MV-4-11 (cell line): Measurements from ENCODE around the gene CHL1.

Experiments
- DNase-seq: peaks from one replicate; lab custom pipeline; 2025; lab: John Stamatoyannopoulos, UW

Gene CHL1

DNA sequence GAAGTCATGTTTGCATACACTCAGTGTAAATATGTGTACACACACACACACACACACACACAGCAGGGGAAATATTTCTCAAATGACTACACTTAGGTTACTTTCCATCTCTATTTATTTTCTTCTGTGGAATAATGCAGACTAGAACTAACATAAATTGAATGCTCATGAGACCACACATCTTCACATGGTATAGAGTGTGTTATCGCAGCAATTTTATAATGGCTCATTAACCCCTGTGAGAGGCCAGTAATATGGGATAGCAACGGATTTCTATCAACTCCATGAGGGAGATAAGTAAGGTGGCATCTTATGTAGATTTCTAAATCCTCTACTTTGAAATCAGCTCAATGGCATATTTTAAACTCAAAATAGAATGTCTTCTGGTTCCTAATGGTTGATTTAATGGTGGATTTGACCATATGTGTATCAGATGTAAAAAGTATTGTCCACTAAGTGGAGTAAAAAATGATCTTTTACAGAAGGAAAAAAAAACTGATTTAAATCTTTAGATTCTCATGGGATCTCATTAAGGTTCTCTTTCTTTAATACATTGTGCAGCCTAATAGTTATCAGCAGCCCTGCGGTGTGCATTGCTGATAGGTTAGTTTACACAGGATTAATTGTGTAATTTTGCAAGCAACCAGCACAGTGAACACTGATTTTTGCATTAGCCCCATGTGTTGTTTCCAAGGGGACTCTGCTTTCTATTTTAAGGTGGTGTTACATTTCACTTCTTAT lies 32.0 kb downstream of the CHL1 start:
- no peak for DNase-seq

GRCh38 chr3:229183-229661 lies 32.7 kb downstream of the CHL1 start:
- no peak for DNase-seq

DNA sequence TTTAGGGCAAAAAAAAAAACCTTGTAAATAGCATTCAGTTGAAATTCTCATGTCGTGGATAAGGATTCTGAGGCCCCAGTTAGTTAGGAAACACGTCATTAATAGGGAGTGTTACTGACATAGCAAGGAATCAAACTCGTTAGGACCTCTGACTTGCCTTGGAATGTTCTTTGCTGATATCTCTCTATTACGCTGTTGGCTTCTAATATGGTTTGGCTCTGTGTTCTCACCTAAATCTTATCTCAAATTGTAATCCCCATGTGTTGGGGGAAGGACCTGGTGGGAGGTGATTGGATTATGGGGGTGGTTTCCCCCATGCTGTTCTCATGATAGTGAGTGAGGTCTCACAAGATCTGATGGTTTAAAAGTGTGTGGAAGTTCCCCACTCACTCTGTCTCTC lies 40.3 kb downstream of the CHL1 start:
- no peak for DNase-seq

- no peak for DNase-seq
Observed at GRCh38 chr3:242602-243355, 46.2 kb downstream of the CHL1 start.

DNA sequence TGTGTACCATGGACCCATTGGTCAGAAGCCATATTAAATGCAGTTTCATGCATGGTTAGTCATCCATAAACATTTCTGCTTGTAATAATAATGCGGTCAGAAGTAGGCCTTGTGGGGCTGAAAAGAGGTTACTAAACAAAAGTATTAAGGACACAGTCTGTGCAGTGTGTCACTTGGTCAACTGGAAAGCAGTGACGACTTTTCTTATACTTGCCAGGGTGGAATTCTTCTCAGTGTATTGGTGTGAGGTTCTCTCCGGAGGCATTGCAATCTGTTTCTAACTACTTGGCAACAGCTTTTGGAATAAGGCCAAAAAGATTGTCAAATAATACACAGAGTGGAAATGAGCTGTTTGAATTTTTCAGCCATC lies 46.8 kb downstream of the CHL1 start:
- DNase-seq: no peak

GRCh38 chr3:244041-244440 lies 47.5 kb downstream of the CHL1 start:
- no peak for DNase-seq

DNA sequence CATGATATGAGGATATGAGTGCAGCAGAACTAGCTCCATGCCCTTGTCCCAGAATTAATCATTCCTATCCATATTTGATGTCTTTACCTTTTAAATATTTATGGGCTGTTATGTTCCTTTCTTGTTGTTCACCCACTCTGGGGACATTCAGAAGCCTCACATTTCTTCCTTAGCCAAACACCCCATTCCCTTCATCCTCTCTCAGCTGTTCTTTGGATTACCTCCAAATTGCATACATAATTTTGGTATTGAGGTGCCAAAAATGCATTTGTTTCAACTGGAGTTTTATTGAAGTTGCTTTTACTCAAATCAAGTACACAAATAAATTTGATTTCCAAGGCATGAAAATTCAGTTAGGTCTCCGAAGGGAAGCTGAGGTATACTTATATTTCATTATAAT lies 51.4 kb downstream of the CHL1 start:
- DNase-seq: no peak

- DNase-seq: no peak
Observed at GRCh38 chr3:248864-249520, 52.4 kb downstream of the CHL1 start.

DNA sequence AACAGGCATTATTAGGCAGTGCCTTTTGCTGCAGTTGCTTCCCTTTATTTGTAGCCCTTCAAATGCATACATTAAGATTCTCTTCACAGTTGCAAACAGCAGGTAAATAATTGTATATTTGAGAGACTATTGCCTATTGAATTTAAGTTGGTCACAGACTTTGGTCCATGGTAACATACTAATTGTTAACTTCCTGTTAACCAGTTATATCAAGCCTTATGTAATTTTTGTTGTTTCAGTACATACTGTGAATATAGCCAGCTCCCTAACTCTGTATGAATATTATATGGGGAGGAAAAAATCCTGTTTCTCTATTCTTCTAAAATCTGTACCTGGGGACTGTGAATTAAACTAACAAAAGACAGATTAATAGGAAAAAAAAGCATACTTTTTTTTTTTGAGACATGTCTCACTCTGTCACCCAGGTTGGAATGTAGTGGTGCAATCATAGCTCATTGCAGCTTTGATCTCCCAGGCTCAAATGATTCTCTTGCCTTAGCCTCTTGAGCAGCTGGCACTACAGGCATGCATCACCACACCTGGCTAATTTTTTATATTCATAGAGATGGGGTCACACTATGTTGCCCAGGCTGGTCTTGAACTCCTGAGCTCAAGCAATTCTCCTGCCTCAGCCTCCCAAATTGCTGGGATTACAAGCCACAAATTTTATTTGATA lies 53.2 kb downstream of the CHL1 start:
- DNase-seq: no peak

DNA sequence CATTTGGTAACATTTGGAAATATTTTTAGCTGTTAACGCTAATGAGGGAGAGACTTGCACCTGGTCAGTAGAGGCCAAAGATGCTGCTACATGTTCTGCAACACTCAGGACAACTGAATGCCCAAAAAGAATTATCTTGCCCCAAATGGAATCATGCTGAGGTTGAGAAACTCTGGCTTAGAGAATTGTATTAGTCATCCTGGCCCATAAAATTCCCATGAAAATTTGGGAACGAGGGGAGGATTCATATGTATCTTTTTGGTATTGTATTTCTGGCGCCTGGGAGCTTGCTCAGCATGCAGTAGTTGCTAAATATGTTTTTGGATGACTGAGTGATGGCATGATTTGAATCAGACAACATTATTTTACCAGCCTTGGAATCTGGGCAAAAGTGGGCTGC lies 59.9 kb downstream of the CHL1 start:
- DNase-seq: no peak

DNA sequence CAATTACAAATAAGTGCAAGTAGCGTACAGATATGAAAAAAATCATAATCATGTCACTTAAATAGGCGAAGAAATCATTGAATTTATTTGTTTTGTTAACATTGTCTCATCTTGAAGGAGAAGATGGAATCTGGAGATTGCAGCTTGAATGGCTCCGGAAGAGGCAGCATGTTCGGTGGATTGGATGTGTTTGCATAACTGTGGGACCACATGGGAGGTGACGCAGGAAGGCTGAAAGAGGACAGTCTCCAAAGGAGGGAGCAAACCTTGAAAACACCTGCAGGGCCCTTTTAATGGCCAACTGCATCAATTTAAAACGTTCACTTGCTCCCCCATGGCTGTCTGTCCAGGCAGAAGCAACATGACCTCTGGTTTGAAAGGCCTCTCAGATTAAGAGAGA lies 61.3 kb downstream of the CHL1 start:
- no peak for DNase-seq

DNA sequence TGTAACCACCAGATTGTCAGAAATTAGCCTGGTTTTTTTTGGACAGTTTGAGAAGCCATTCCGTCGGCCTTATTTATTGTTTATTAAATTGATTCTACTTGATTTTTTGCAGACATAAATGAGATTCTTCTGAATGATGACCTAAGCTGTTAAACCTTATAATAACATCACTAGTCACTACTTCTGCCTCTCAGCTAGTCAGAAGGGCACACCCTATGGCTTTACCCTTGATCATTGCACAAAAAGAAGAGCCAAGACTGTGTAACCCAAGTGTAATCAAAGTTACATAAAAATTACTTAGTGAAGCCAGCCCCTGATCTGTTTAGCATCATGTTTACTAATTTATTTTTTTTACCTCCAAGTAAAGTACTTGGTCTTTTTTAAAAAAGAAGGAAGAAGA lies 64.3 kb downstream of the CHL1 start:
- DNase-seq: no peak

GRCh38 chr3:263393-263792 lies 66.8 kb downstream of the CHL1 start:
- DNase-seq: no peak

GRCh38 chr3:264394-265156 lies 68.0 kb downstream of the CHL1 start:
- DNase-seq: no peak

DNA sequence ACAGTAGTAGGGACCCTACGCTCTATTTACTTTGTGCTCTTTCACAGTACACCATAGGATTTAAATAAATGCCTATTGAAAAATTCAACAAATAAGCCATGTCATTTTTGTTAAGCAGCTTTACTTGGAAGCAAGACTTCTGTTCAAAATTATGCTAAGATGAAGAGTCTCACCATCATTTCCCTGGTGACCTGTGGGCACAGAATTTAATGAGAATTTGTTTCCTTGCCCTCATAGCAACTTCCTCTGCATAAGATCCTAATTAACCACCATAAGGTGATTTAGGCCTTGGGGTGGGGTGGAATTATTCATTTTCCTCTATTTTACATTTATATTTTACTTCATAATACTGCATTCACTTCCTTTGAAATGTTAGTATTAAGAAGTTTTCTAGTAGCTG lies 70.5 kb downstream of the CHL1 start:
- DNase-seq: no peak

- DNase-seq: no peak
Observed at GRCh38 chr3:270688-271087, 74.1 kb downstream of the CHL1 start.

DNA sequence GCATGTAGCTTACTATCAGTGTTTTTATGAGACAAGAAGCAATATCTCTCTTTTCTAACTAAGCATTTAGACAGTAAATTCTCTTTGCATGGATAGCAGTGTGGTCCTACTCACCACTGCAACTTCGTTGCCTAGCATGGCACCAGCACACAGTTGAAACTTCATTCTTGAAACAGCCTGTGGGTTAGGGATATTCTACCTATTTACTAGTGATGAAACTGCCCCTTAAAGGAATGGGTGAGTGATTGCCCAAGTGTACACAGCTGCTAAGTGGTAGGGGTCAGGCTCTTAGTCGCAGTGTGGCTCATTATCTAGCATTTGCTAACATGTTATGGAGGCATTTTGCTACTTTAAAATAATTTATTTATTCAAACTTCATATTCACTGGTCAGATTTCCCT lies 78.4 kb downstream of the CHL1 start:
- no peak for DNase-seq

- DNase-seq: peak; percentile 25
Observed at GRCh38 chr3:277873-278272, 81.3 kb downstream of the CHL1 start.

- DNase-seq: no peak
Observed at GRCh38 chr3:278300-279064, 81.9 kb downstream of the CHL1 start.

GRCh38 chr3:279325-279724 lies 82.8 kb downstream of the CHL1 start:
- DNase-seq: no peak

- no peak for DNase-seq
Observed at GRCh38 chr3:280681-281080, 84.1 kb downstream of the CHL1 start.
